GM19043 (cell line): ENCODE data around the gene MED17.

Experiments
- ATAC-seq: cut with Tn5 transposase; IDR thresholded peaks from one replicate; pipeline ENCODE4 v1.9.1; 2021; ENCODE audit warnings: low read depth; ENCODE audit not compliant: unreplicated experiment

Gene MED17

DNA sequence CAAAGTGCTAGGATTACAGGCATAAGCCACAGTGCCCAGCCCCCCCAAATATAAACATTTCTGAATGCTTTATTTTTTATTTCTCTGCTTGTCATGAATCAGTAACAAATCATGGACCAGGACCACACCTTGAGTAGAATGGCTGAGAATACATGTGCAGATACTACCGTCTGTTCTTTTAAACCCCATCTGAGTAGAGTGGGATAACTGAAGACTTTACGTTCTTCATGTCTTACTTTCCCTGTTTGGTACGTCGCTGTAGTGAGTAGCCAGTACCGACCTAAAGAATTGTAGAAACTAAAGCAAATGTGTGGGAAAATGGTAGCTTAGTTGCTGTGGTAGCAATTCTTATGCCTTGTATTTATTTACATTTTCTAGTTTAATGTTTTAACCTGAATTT, 29.9 kb downstream of the MED17 start:
- ATAC-seq, result no peak

GRCh38 chr11:93814966-93815633, 31.0 kb downstream of the MED17 start:
- no peak for ATAC-seq

GRCh38 chr11:93817426-93818348, 33.6 kb downstream of the MED17 start:
- no peak for ATAC-seq

DNA sequence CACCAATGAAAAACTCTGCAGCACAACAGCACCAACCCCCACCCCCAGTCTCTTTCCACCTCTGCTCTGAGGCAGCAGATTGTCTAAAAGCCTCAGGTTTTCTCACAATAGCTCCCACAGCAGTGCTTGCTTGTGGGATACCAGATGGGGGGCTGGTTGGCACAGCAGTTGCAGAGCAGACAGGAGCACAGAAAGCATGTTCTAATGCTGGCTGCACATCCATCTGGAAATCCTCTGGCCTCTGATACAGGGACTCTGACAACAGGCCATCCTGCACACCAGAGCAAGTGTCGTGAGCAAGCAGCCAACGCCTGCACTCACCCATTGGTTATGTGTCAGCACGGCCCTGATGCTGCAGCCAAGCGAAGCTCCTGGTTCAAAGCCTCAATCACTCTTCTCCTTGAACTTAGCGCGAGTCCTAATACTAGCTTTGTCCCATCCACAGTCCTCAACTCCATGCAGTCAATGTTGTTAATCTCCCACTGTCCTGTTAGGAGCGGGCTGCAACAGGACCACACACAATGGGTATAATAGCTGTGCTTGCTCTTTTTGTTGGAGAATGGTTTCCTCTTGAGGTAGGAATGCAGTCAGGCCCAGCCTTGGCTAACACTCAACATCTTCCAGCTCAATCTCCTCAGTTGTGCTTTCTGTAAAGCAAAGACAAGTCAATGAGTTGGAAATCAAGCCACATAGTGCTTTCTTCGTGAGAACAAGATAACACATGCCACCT, 36.0 kb downstream of the MED17 start:
- no peak for ATAC-seq

GRCh38 chr11:93820847-93821246, 36.8 kb downstream of the MED17 start:
- ATAC-seq, result no peak

- ATAC-seq, result no peak
Measured at GRCh38 chr11:93821617-93822016, 37.5 kb downstream of the MED17 start.

DNA sequence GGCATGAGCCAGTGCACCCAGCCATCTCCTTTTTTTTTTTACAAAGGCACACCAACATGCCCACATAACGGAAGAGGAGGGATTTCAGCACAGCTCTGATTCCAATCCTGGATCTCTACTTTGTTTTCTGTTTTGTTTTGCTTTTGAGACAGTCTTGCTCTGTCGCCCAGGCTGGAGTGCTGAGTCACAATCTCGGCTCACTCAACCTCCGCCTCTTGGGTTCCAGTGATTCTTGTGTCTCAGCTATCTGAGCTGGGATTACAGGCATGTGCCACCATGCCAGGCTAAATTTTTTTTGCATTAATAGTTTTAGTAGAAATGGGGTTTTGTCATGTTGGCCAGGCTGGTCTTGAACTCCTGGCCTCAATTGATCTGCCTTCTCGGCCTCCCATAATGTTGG, 38.3 kb downstream of the MED17 start:
- no peak for ATAC-seq

DNA sequence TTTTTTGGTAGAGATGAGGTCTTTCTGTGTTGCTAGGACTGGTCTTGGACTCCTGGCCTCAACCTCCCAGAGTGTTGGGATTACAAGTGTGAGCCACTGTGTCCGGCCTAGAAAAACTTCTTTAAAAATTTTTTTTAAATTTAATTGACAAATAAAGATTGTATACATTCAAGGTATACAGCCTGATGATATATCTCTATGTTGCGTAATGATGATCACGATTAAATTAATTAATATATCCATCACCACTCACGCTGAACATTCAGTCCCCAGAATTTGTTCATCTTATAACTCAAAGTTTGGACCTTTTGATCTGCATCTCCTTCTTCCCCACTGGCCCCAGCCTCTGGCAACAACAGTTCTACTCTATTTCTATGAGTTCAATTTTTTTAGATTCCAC, 39.1 kb downstream of the MED17 start:
- ATAC-seq, result no peak

DNA sequence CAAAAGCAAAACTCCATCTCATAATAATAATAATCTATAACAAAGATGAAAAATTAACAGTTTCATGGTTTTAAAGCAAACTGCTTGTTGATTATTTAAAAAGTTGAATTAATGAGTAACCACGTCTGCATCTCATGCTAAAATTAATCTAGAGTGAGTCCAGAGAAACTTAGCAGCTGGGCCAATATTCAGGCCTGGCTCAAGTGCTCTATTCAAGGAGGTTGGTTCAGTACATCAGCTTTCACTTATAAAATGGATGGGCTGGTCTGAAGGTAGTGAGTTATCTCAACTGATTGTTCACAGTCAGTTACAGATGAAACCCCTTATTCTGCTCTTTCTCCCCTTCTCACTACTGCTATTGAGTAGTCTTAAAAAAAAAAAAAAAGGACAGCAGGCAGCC, 43.3 kb downstream of the MED17 start:
- ATAC-seq, result no peak

DNA sequence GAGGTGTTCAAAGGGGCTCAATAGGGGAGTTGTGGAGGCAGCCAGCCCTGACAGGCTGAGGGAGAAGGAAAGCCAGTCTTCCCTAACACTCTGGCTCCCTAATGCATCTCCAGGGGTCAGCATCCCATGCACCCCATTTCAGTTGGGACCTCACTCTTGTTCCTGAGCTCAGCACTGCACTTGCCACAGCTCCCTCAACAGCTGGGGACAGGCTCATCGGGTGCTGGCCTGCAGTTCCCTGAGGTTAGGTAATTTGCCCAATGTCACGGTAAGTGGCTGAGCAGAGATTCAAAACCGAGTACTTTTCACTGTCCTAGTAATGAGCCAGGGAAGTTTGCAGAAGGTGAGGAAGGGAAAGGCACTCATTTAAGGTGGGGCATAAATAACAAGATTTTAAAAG, 45.5 kb downstream of the MED17 start:
- no peak for ATAC-seq

DNA sequence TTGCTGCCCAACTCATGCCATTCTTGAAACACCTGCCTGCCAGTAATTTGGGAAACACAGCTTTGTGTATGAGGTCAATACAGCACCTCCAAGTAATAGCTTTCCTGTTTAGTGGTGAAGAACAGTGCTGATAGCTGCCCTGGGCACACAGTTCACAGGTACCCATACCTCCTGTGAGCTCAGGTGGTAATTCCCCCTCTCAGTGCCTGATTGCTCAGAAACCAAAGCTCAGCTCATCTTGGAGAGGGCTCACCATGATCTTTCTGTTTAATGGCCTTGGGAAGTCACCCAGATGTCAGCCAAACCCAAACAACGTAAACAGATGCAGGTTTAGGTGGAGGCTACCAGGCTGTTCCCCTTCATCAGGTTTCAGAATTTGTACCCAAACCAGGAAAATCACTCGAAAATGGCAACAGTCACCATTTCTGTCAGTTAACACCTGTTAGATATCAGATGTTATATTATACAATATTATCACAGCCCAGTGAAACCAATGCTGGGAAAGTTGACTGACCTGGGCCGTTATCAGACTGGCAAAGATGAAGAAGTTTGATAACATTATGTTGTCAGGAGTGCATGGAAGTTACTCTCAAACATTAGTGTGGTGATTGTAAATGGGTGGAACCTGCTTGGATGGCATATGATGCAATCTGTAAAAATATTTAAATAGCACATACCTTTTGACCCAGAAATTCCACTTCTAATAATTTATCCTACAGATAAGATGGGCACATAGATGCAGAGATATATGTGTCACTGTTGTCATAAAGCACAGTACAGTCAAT, 47.5 kb downstream of the MED17 start:
- no peak for ATAC-seq

- ATAC-seq, result no peak
Measured at GRCh38 chr11:93832780-93833179, 48.7 kb downstream of the MED17 start.

GRCh38 chr11:93838967-93839366, 54.9 kb downstream of the MED17 start:
- no peak for ATAC-seq

GRCh38 chr11:93840180-93840579, 56.1 kb downstream of the MED17 start:
- no peak for ATAC-seq

DNA sequence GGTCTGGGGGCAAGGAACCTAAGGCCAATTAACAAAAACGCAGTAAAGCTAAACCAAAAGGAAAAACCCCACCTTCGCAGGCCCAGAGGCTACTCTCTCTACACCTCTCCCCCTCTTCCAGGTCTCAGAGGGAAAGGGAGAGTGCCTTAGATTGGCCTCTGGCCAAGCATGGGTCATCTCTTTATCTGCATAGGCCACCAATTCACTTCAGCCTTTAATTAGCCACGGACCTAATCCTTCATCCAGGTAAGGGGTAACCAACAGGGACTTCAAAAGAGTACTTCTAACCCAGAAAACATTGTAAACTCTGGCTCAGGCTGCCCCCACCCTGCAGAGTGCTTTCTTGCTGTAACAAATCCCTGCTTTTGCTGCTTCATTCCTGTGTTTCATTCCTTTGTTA, 56.9 kb downstream of the MED17 start:
- ATAC-seq, result no peak

DNA sequence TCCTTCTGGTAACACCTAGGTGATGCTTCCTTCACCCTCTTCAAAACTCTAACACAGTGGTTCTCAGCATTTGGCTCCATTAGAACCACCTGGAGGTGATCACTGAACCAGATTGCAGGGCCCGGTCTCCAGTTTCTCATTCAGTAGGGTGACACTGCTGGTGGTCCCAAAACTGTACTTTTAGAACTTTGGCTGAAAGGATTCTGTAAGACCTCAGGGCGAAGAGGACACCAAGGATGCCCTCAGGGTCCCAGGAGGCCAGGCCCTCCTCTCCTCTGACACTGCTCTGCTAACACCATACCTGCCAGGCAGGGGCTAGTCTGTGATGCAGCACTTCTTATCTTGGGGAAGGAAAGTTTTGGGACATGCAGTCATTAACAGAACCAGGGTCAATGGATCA, 57.4 kb downstream of the MED17 start:
- no peak for ATAC-seq

DNA sequence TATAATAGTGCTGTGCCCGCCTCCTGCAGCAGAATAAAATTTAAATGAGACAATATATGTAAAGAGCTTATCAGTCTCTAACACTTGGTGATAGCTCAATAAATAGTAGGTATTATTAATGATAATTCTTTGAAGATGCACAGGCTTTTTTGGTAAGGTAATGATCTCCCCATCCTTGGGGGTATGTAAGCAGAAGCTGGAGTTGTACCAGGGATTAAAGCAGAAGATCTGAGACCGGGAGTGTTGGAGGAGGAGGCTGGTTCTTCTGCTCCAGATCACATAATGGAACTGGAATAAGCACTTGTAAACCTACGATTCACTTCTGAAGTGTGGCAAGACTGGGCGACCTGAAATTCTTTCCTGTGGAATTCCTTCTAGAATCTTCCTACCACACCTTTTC, 58.0 kb downstream of the MED17 start:
- ATAC-seq, result no peak

DNA sequence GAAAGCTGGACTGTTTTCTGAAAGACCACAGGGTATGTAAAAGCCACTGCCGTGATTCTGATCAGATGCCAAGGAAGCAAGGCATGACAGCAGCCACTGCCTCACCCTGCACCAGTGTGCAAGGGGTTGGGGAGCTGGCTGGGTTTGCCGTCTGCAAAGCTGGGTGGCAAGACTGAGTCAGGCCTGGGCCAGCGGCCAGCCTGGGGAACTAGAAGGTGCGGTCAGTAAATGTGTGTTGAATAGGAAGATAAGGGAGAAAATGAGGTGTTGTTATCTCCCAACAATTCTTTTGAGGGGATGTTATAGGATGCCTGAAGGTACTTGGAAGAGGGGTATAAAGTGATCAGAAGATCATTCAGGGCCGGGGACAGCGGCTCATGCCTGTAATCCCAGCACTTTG, 58.4 kb downstream of the MED17 start:
- no peak for ATAC-seq

DNA sequence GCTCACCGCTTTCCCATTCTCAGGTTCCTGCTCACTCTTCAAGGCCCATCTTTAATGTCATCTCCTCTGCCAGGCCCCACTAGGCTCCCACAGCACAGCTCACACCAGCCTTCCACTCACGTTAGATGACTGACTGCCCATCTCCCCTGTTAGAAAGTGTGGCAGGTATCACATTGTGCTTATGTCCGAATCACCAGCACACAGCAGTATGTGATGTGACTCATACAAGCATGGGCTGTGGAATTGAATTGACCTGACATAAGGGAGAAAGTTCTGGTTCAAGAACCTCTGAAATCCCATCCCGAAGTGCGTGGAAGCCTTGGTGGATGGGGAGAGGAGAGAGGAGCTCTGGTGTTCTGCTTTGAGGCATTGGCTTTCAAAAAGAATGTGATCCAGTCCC, 59.8 kb downstream of the MED17 start:
- ATAC-seq, result no peak

- no peak for ATAC-seq
Measured at GRCh38 chr11:93844568-93844967, 60.5 kb downstream of the MED17 start.
